Naive thymus-derived CD4-positive, alpha-beta T cell (primary cell): ENCODE data around the gene PID1. TPM values are rescaled to one million over a fixed set of nuclear protein-coding genes. Genes with fewer than 3 reads are reported as not detected.

Experiments used
- ATAC-seq: fragments of 150-1000 bp; cut with Tn5 transposase; 2 replicates; pipeline ENCODE4 v1.10.0; 2021; ENCODE audit warnings: mild to moderate bottlenecking, moderate library complexity
- CTCF ChIA-PET: fragments of 350-600 bp; sonication (Branson Sonifier 250); formaldehyde crosslinking; loops from one replicate; lab custom pipeline; 2021; ENCODE audit warnings: antibody characterized with exemption; lab: Charles Lee
- POLR2A ChIA-PET: fragments of 350-600 bp; sonication (Branson Sonifier 250); formaldehyde crosslinking; loops from one replicate; lab custom pipeline; 2021; ENCODE audit warnings: antibody characterized with exemption, inconsistent platforms; lab: Charles Lee
- DNase-seq, 9 donors: peaks; one replicate each; pipeline versions ENCODE4 v3.0.0 to v3.0.0-alpha.2; 2020 to 2022; ENCODE audit warnings: mixed read lengths in 1 of 9
- H3K27ac ChIP-seq: one replicate; pipeline ENCODE4 v1.7.0; 2013; ENCODE audit warnings: mild to moderate bottlenecking, low read depth, low read length, moderate library complexity
- H3K27me3 ChIP-seq, 2 donors: one replicate each; pipeline ENCODE4 v1.7.0; 2013; ENCODE audit warnings: low read length in 2 of 2, mild to moderate bottlenecking in 2 of 2, moderate library complexity in 2 of 2; ENCODE audit not compliant: control insufficient read depth in 2 of 2, insufficient read depth in 2 of 2
- H3K36me3 ChIP-seq, 3 experiments: 1 replicate in 2 of 3; 2 replicates in 1 of 3; pipeline ENCODE4 v1.7.0; 2013; ENCODE audit warnings: low read length in 3 of 3, mild to moderate bottlenecking in 3 of 3, moderate library complexity in 1 of 3; ENCODE audit not compliant: insufficient read depth in 3 of 3, control insufficient read depth in 2 of 3
- H3K4me1 ChIP-seq, 2 donors: one replicate each; pipeline ENCODE4 v1.7.0; 2013; ENCODE audit warnings: low read length in 2 of 2, mild to moderate bottlenecking in 2 of 2, moderate library complexity in 1 of 2; ENCODE audit not compliant: control insufficient read depth in 2 of 2, insufficient read depth in 2 of 2
- H3K4me3 ChIP-seq: 2 replicates; pipeline ENCODE4 v1.7.0; 2013; ENCODE audit warnings: mild to moderate bottlenecking, low read length
- H3K9me3 ChIP-seq, 3 experiments: 1 replicate in 2 of 3; 2 replicates in 1 of 3; pipeline ENCODE4 v1.7.0; 2013; ENCODE audit warnings: low read length in 3 of 3; ENCODE audit not compliant: control insufficient read depth in 2 of 3
- H3K27ac Mint-ChIP-seq, 9 donors: one replicate each; pipeline ENCODE4 v1.8.0; 2020 to 2022; ENCODE audit warnings: mixed read lengths in 9 of 9, mild to moderate bottlenecking in 8 of 9, moderate library complexity in 5 of 9, inconsistent platforms in 2 of 9
- H3K27me3 Mint-ChIP-seq, 5 donors: one replicate each; pipeline ENCODE4 v1.8.0; 2021 to 2022; ENCODE audit warnings: mixed read lengths in 5 of 5, mild to moderate bottlenecking in 1 of 5
- H3K36me3 Mint-ChIP-seq, 5 donors: one replicate each; pipeline ENCODE4 v1.8.0; 2020 to 2022; ENCODE audit warnings: mixed read lengths in 5 of 5, mild to moderate bottlenecking in 3 of 5, inconsistent platforms in 1 of 5
- H3K4me1 Mint-ChIP-seq, 7 donors: one replicate each; pipeline ENCODE4 v1.8.0; 2020 to 2022; ENCODE audit warnings: mixed read lengths in 7 of 7, mild to moderate bottlenecking in 3 of 7, inconsistent platforms in 1 of 7
- H3K4me3 Mint-ChIP-seq, 10 donors: one replicate each; pipeline ENCODE4 v1.8.0; 2020 to 2022; ENCODE audit warnings: mild to moderate bottlenecking in 10 of 10, mixed read lengths in 10 of 10, moderate library complexity in 6 of 10, inconsistent platforms in 2 of 10
- H3K9me3 Mint-ChIP-seq, 11 donors: one replicate each; pipeline ENCODE4 v1.8.0; 2020 to 2022; ENCODE audit warnings: mixed read lengths in 11 of 11, mild to moderate bottlenecking in 4 of 11, inconsistent platforms in 1 of 11, moderate library complexity in 1 of 11
- intact Hi-C, 2 donors: fragments of 100-400 bp; cut with micrococcal nuclease; formaldehyde crosslinking; loops; one replicate each; pipeline ENCODE4 v1.15.1; 2023
- polyA plus RNA-seq, 2 donors: library from polyadenylated mRNA; unstranded; fragments of 300-500 nt; fragmentation: Illumina TruSeq; gene quantifications; one replicate each; pipeline ENCODE4 v1.2.3, GENCODE V29; 2021
- total RNA-seq, 6 experiments: library from RNA in 5 of 6; stranded (reverse) in 5 of 6; gene quantifications; 1 replicate in 5 of 6; 2 replicates in 1 of 6; pipeline ENCODE4 v1.2.3 and lab custom pipeline; 2021 to 2026

PID1 gene
- total and polyA plus RNA-seq, 7 experiments from 2014 or later: 0.07 to 5.3 (median 1.1) TPM; not detected in 2

DNA sequence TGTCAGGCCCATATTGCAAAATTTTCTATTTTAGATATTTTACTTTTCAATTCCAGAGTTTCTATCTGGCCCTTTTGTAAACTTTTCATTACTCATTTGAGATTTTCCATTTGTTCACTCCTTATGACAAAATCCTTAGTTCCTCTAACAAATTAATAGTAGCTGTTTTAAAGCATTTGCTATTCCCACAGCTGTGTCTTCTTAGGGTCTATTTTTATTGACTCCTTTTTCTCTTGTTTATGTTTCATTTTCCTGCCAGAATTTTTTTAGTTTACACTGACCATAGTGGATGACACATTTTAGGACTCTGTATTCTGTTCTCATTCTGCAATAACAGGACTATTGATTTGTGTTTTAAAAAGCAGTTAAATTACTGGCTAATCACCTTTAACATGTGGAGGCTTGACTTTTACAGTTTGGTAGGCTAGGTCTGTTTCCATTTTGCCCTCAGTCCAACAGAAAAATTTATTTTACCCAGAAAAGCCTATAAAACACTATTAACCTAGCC lies 30.0 kb downstream of the PID1 start:
- no peaks in the 10 kb centered on the region for H3K36me3 ChIP-seq
- CTCF ChIA-PET: no interaction called here
- Mint-ChIP-seq H3K36me3 (peaks cover 0 to 10% (median 0%) of the 10 kb centered on the region in 5 donors), H3K27ac (no peak overlapping the region), H3K9me3 (peaks cover 5 to 50% (median 17%) of the 10 kb centered on the region in 11 donors), H3K27me3 (peaks cover 0 to 8% (median 0%) of the 10 kb centered on the region in 5 donors), H3K4me3 (no peak overlapping the region), H3K4me1 (no peaks in the 10 kb centered on the region)
- POLR2A ChIA-PET: no interaction called here
- H3K27me3 ChIP-seq: no peaks in the 10 kb centered on the region
- H3K4me3 ChIP-seq: no peak overlapping the region
- H3K4me1 ChIP-seq: no peaks in the 10 kb centered on the region
- DNase-seq (no peak), ATAC-seq (no peak)
- peaks cover 0 to 5% (median 0%) of the 10 kb centered on the region in 3 experiments for H3K9me3 ChIP-seq
- intact Hi-C loops: no loop called here
- no peak overlapping the region for H3K27ac ChIP-seq

DNA sequence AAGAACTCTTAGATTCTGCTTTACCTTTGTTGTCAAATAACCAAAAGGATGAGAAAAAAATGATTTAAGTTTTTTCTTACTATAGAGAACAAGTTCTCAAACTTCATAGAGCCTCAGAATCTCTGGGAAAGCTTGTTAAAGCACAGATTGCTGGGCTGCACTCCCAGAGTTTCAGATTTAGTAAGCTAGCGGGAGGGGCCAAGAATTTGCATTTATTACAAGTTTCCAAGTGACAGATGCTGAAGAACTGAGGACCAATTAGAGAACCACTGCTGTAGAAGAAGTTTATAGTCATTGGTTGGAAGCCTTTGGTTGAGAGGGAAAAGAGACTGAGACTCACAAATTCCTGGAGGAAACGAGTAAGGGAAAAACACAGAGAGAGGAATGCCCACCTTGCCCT lies 32.1 kb downstream of the PID1 start:
- Histone ChIP-seq H3K27me3 (no peaks in the 10 kb centered on the region), H3K27ac (no peak overlapping the region), H3K36me3 (no peaks in the 10 kb centered on the region), H3K4me1 (no peaks in the 10 kb centered on the region), H3K4me3 (no peak overlapping the region), H3K9me3 (peaks cover 0 to 5% (median 0%) of the 10 kb centered on the region in 3 experiments)
- ChIA-PET CTCF (no interaction called here), POLR2A (no interaction called here)
- Mint-ChIP-seq H3K4me1 (no peaks in the 10 kb centered on the region), H3K4me3 (no peak overlapping the region), H3K9me3 (peaks cover 5 to 50% (median 18%) of the 10 kb centered on the region in 11 donors), H3K27me3 (peaks cover 0 to 8% (median 0%) of the 10 kb centered on the region in 5 donors), H3K27ac (no peak overlapping the region), H3K36me3 (peaks cover 0 to 10% (median 0%) of the 10 kb centered on the region in 5 donors)
- intact Hi-C loops: no loop called here
- ATAC-seq (no peak), DNase-seq (no peak)

DNA sequence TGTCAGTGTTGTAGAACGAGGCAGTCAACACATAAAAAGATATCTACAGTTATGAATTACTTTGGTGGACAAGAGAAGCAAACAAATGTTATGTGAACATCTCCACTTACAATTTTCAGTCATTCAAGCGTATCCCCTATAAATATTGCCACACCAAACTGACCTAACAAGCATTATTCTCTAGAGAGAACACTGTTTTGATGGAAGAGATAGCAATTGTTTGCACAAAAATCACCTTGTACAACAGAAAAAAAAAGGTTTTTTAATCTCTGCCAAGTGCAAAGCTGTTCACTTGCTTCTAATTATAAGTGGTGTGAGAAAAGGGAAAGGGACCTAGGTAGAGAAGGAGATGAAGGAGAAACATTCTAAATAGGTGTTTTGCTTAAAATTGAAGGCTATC lies 33.8 kb downstream of the PID1 start:
- Histone ChIP-seq H3K36me3 (no peaks in the 10 kb centered on the region), H3K4me3 (no peak overlapping the region), H3K4me1 (no peaks in the 10 kb centered on the region), H3K27me3 (no peaks in the 10 kb centered on the region), H3K9me3 (peaks cover 0 to 5% (median 0%) of the 10 kb centered on the region in 3 experiments), H3K27ac (no peak overlapping the region)
- Mint-ChIP-seq H3K4me3 (no peak overlapping the region), H3K9me3 (peaks cover 2 to 34% (median 13%) of the 10 kb centered on the region in 11 donors), H3K4me1 (no peaks in the 10 kb centered on the region), H3K27me3 (peaks cover 0 to under 1% (median 0%) of the 10 kb centered on the region in 5 donors), H3K36me3 (peaks cover 0 to 6% (median 0%) of the 10 kb centered on the region in 5 donors), H3K27ac (no peak overlapping the region)
- ChIA-PET POLR2A (no interaction called here), CTCF (interaction anchor here (0.6 kb wide), 1 partner anchor 675 kb away, joined by 4 read pairs; no protein-coding TSS in a partner anchor)
- DNase-seq: no peak
- intact Hi-C loops: no loop called here
- no peak for ATAC-seq

- Histone ChIP-seq H3K9me3 (no peaks in the 10 kb centered on the region), H3K4me1 (no peaks in the 10 kb centered on the region), H3K27ac (no peak overlapping the region), H3K4me3 (no peak overlapping the region), H3K36me3 (no peaks in the 10 kb centered on the region), H3K27me3 (no peaks in the 10 kb centered on the region)
- Mint-ChIP-seq H3K4me3 (no peak overlapping the region), H3K27ac (peak overlapping the region in 1 of 9 donors; percentile 76), H3K4me1 (no peaks in the 10 kb centered on the region), H3K9me3 (peaks cover 0 to 15% (median 4%) of the 10 kb centered on the region in 11 donors), H3K36me3 (no peaks in the 10 kb centered on the region), H3K27me3 (no peaks in the 10 kb centered on the region)
- DNase-seq (no peak), ATAC-seq (no peak)
- ChIA-PET CTCF (no interaction called here), POLR2A (no interaction called here)
- intact Hi-C loops: no loop called here
These were observed 35.8 kb downstream of the PID1 start for GRCh38 chr2:229235131-229235914.

DNA sequence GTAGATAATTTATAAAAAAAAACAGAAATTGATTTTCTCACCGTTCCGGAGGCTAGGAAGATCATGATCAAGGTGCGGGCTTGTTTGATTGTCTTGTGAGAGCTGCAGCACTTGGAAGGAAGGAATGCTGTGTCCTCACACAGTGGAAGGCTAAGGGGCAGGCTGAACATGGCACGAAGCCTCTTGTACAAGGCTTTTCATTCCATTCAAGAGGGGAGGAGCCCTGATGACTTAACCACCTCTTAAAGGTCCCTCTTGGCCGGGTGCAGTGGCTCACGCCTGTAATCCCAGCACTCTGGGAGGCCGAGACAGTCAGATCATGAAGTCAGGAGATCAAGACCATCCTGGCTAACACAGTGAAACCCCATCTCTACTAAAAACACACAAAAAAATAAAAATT lies 39.2 kb downstream of the PID1 start:
- no peaks in the 10 kb centered on the region for H3K36me3 Mint-ChIP-seq
- Histone ChIP-seq H3K4me1 (no peaks in the 10 kb centered on the region), H3K27me3 (no peaks in the 10 kb centered on the region), H3K27ac (no peak overlapping the region), H3K4me3 (no peak overlapping the region), H3K36me3 (no peaks in the 10 kb centered on the region), H3K9me3 (no peaks in the 10 kb centered on the region)
- ATAC-seq: no peak
- no peak overlapping the region for H3K4me3 Mint-ChIP-seq
- ChIA-PET CTCF (no interaction called here), POLR2A (no interaction called here)
- no peaks in the 10 kb centered on the region for H3K4me1 Mint-ChIP-seq
- peaks cover 0 to 5% (median 2%) of the 10 kb centered on the region in 11 donors for H3K9me3 Mint-ChIP-seq
- H3K27me3 Mint-ChIP-seq: no peaks in the 10 kb centered on the region
- H3K27ac Mint-ChIP-seq: no peak overlapping the region
- DNase-seq: no peak
- intact Hi-C loops: no loop called here

- Histone ChIP-seq H3K36me3 (no peaks in the 10 kb centered on the region), H3K27me3 (no peaks in the 10 kb centered on the region), H3K4me1 (no peaks in the 10 kb centered on the region), H3K4me3 (no peak overlapping the region), H3K9me3 (no peaks in the 10 kb centered on the region), H3K27ac (no peak overlapping the region)
- Mint-ChIP-seq H3K4me1 (no peaks in the 10 kb centered on the region), H3K36me3 (no peaks in the 10 kb centered on the region), H3K4me3 (no peak overlapping the region), H3K9me3 (peaks cover 0 to 5% (median 2%) of the 10 kb centered on the region in 11 donors), H3K27ac (no peak overlapping the region), H3K27me3 (no peaks in the 10 kb centered on the region)
- ChIA-PET CTCF (no interaction called here), POLR2A (no interaction called here)
- intact Hi-C loops: no loop called here
- ATAC-seq (no peak), DNase-seq (no peak)
These were observed 39.7 kb downstream of the PID1 start for GRCh38 chr2:229231328-229231868.
